Large intestine (tissue), 3 donors: Measurements from ENCODE around the gene GINS2. TPM values are rescaled to one million over a fixed set of nuclear protein-coding genes. Genes with fewer than 3 reads are reported as not detected.

Source experiments
- DNase-seq, 2 donors: peaks; one replicate each; pipeline versions ENCODE4 v3.0.0 to v3.0.0-alpha.2; 2013
- H3K27ac ChIP-seq: one replicate; pipeline ENCODE4 v1.5.1; 2013; ENCODE audit warnings: low read length
- H3K27me3 ChIP-seq: 2 replicates; pipeline ENCODE4 v1.6.1; 2013; ENCODE audit warnings: low read length; ENCODE audit not compliant: control insufficient read depth, insufficient read depth
- H3K36me3 ChIP-seq: 2 replicates; pipeline ENCODE4 v1.6.1; 2013; ENCODE audit warnings: low read length; ENCODE audit not compliant: control insufficient read depth, insufficient read depth
- H3K4me1 ChIP-seq: one replicate; pipeline ENCODE4 v1.6.1; 2013; ENCODE audit warnings: low read length; ENCODE audit not compliant: control insufficient read depth, insufficient read depth
- H3K4me3 ChIP-seq: one replicate; pipeline ENCODE4 v1.5.1; 2013; ENCODE audit warnings: low read length
- H3K9me3 ChIP-seq: one replicate; pipeline ENCODE4 v1.6.1; 2013; ENCODE audit warnings: mild to moderate bottlenecking, low read depth, low read length, moderate library complexity; ENCODE audit not compliant: control insufficient read depth
- WGBS: methylation state at CpG from one replicate; pipeline ENCODE4 v1.1.5; 2013; ENCODE audit warnings: low lambda C conversion rate; ENCODE audit not compliant: insufficient coverage; 5-methylcytosine and 5-hydroxymethylcytosine counted together
- polyA plus RNA-seq: library from polyadenylated mRNA; unstranded; fragments of 120-200 nt; gene quantifications from one replicate; pipeline ENCODE4 v1.2.1, GENCODE V29; 2013

Gene GINS2
- polyA plus RNA-seq, 1 donor, result 10.2 TPM

GRCh38 chr16:85649411-85650134 lies 39.2 kb downstream of the GINS2 start:
- Histone ChIP-seq H3K27ac (no peak overlapping the region), H3K9me3 (no peaks in the 10 kb centered on the region), H3K4me1 (peaks cover 14% of the 10 kb centered on the region), H3K36me3 (peaks cover 53% of the 10 kb centered on the region), H3K27me3 (no peaks in the 10 kb centered on the region), H3K4me3 (no peak overlapping the region)
- DNase-seq, result no peak
- no CpG with 5 or more reads among the region's 16 CpGs for WGBS

GRCh38 chr16:85648805-85649204 lies 39.9 kb downstream of the GINS2 start:
- WGBS, result no CpG with 5 or more reads among the region's 14 CpGs
- H3K36me3 ChIP-seq, result peaks cover 45% of the 10 kb centered on the region
- H3K27ac ChIP-seq, result no peak overlapping the region
- no peaks in the 10 kb centered on the region for H3K9me3 ChIP-seq
- no peak overlapping the region for H3K4me3 ChIP-seq
- peaks cover 17% of the 10 kb centered on the region for H3K4me1 ChIP-seq
- no peak for DNase-seq
- H3K27me3 ChIP-seq, result no peaks in the 10 kb centered on the region

GRCh38 chr16:85648070-85648714 lies 40.6 kb downstream of the GINS2 start:
- no peaks in the 10 kb centered on the region for H3K9me3 ChIP-seq
- no peak for DNase-seq
- no CpG with 5 or more reads among the region's 26 CpGs for WGBS
- peaks cover 17% of the 10 kb centered on the region for H3K4me1 ChIP-seq
- no peak overlapping the region for H3K4me3 ChIP-seq
- no peaks in the 10 kb centered on the region for H3K27me3 ChIP-seq
- peaks cover 41% of the 10 kb centered on the region for H3K36me3 ChIP-seq
- H3K27ac ChIP-seq, result no peak overlapping the region

GRCh38 chr16:85646976-85647375 lies 41.8 kb downstream of the GINS2 start:
- peaks cover 11% of the 10 kb centered on the region for H3K4me1 ChIP-seq
- H3K9me3 ChIP-seq, result no peaks in the 10 kb centered on the region
- no peak overlapping the region for H3K4me3 ChIP-seq
- WGBS, result no CpG with 5 or more reads among the region's 15 CpGs
- H3K27me3 ChIP-seq, result no peaks in the 10 kb centered on the region
- no peak for DNase-seq
- no peak overlapping the region for H3K27ac ChIP-seq
- peaks cover 36% of the 10 kb centered on the region for H3K36me3 ChIP-seq

GRCh38 chr16:85646358-85646907 lies 42.3 kb downstream of the GINS2 start:
- no CpG with 5 or more reads among the region's 17 CpGs for WGBS
- no peak overlapping the region for H3K27ac ChIP-seq
- no peak overlapping the region for H3K4me3 ChIP-seq
- no peaks in the 10 kb centered on the region for H3K9me3 ChIP-seq
- H3K36me3 ChIP-seq, result peaks cover 34% of the 10 kb centered on the region
- no peak for DNase-seq
- H3K27me3 ChIP-seq, result no peaks in the 10 kb centered on the region
- peaks cover 8% of the 10 kb centered on the region for H3K4me1 ChIP-seq

- no peaks in the 10 kb centered on the region for H3K27me3 ChIP-seq
- no CpG with 5 or more reads among the region's 19 CpGs for whole genome bisulfite sequencing
- peaks cover 29% of the 10 kb centered on the region for H3K36me3 ChIP-seq
- DNase-seq, result peak in 1 of 2 donors; percentile 39
- no peaks in the 10 kb centered on the region for H3K9me3 ChIP-seq
- no peak overlapping the region for H3K4me3 ChIP-seq
- H3K27ac ChIP-seq, result no peak overlapping the region
- peaks cover 8% of the 10 kb centered on the region for H3K4me1 ChIP-seq
Measured at GRCh38 chr16:85645021-85645589, 43.6 kb downstream of the GINS2 start.

- no peak for DNase-seq
- Histone ChIP-seq H3K27me3 (no peaks in the 10 kb centered on the region), H3K27ac (no peak overlapping the region), H3K36me3 (peaks cover 25% of the 10 kb centered on the region), H3K4me3 (no peak overlapping the region), H3K9me3 (no peaks in the 10 kb centered on the region), H3K4me1 (peaks cover 8% of the 10 kb centered on the region)
- no CpG with 5 or more reads among the region's 21 CpGs for WGBS
Measured at GRCh38 chr16:85644093-85644712, 44.6 kb downstream of the GINS2 start.

- Histone ChIP-seq H3K27me3 (no peaks in the 10 kb centered on the region), H3K4me3 (no peak overlapping the region), H3K27ac (no peak overlapping the region), H3K4me1 (peaks cover 8% of the 10 kb centered on the region), H3K36me3 (peaks cover 19% of the 10 kb centered on the region), H3K9me3 (no peaks in the 10 kb centered on the region)
- no peak for DNase-seq
- WGBS, result no CpG with 5 or more reads among the region's 8 CpGs
Measured at GRCh38 chr16:85643631-85644030, 45.1 kb downstream of the GINS2 start.

- peaks cover 18% of the 10 kb centered on the region for H3K36me3 ChIP-seq
- H3K4me1 ChIP-seq, result peaks cover 8% of the 10 kb centered on the region
- H3K27me3 ChIP-seq, result no peaks in the 10 kb centered on the region
- no peak for DNase-seq
- H3K27ac ChIP-seq, result no peak overlapping the region
- 100% methylated on average over 1 of the region's 32 CpGs for WGBS
- no peak overlapping the region for H3K4me3 ChIP-seq
- H3K9me3 ChIP-seq, result no peaks in the 10 kb centered on the region
Measured at GRCh38 chr16:85642762-85643358, 45.9 kb downstream of the GINS2 start.

- DNase-seq, result peak in 1 of 2 donors; percentile 39
- Histone ChIP-seq H3K9me3 (no peaks in the 10 kb centered on the region), H3K36me3 (peaks cover 25% of the 10 kb centered on the region), H3K27me3 (no peaks in the 10 kb centered on the region), H3K27ac (no peak overlapping the region), H3K4me3 (no peak overlapping the region), H3K4me1 (peaks cover 8% of the 10 kb centered on the region)
- no CpG with 5 or more reads among the region's 12 CpGs for WGBS
Measured at GRCh38 chr16:85641776-85642176, 47.0 kb downstream of the GINS2 start.
